HepG2 (cell line): ENCODE results near the gene MUC21. TPM values are rescaled to one million over a fixed set of nuclear protein-coding genes. Genes with fewer than 3 reads are reported as not detected.

ENCODE experiments used
- ATAC-seq: fragments of 200-7000 bp; cut with Tn5 transposase; 3 replicates; pipeline ENCODE4 v1.9.1; 2020; ENCODE audit warnings: mild to moderate bottlenecking, moderate library complexity
- BruUV-seq: library from RNA; stranded (reverse); fragments of 400-500 nt; replicated peaks from 2 replicates; lab custom pipeline; 2021; lab: Mats Ljungman, UMichigan
- CTCF ChIA-PET: fragments of 300-600 bp; formaldehyde crosslinking; extraction: SDS; loops from one replicate; lab custom pipeline; 2021; ENCODE audit warnings: low total read pairs, inconsistent platforms, low intra/inter-chr PET ratio; lab: Yijun Ruan, JAX
- POLR2A ChIA-PET: fragments of 350-600 bp; sonication (Branson Sonifier 250); formaldehyde crosslinking; loops from one replicate; lab custom pipeline; 2020; ENCODE audit warnings: antibody characterized with exemption, inconsistent platforms; lab: Yijun Ruan, JAX
- DNase-seq: peaks from one replicate; pipeline ENCODE4 v3.0.0-alpha.2; 2015; ENCODE audit warnings: low spot score
- FAIRE-seq: peaks from 3 replicates; lab custom pipeline; 2011; peaks lifted over from hg19 to GRCh38; lab: Jason Lieb, UNC
- H2AFZ ChIP-seq: one replicate; pipeline ENCODE4 v1.6.1; 2011; ENCODE audit warnings: low read length, inconsistent platforms
- H3K27ac ChIP-seq: fragments of 300-600 bp; 3 replicates; pipeline ENCODE4 v1.8.0; 2011; ENCODE audit warnings: mixed run types, mild to moderate bottlenecking, mixed read lengths, low read length, inconsistent platforms; ENCODE audit not compliant: insufficient read depth; ENCODE audit errors: extremely low read length
- H3K27me3 ChIP-seq, 2 experiments: fragments of 200-600 bp in 1 of 2; 2 replicates in 1 of 2; 3 replicates in 1 of 2; pipeline versions ENCODE4 v1.6.0 to v1.8.0; 2011; ENCODE audit warnings: low read length in 2 of 2, mild to moderate bottlenecking in 2 of 2, moderate library complexity in 2 of 2, inconsistent platforms in 1 of 2; ENCODE audit not compliant: insufficient read depth in 2 of 2, control insufficient read depth in 1 of 2
- H3K36me3 ChIP-seq, 2 experiments: fragments of 200-600 bp in 1 of 2; replicated peaks in 1 of 2; 2 replicates in 1 of 2; 3 replicates in 1 of 2; pipeline versions ENCODE4 v1.5.1 to v1.8.0; 2011; ENCODE audit warnings: low read length in 2 of 2, inconsistent platforms in 1 of 2; ENCODE audit not compliant: insufficient read depth in 2 of 2, control insufficient read depth in 1 of 2
- H3K4me1 ChIP-seq: 2 replicates; pipeline ENCODE4 v1.5.1; 2012; ENCODE audit warnings: low read length, inconsistent platforms; ENCODE audit not compliant: insufficient read depth
- H3K4me2 ChIP-seq: 2 replicates; pipeline ENCODE4 v1.6.0; 2011; ENCODE audit warnings: low read depth, low read length, inconsistent platforms
- H3K4me3 ChIP-seq, 3 experiments: fragments of 200-600 bp in 1 of 3; sonication (generic), shearing (Covaris generic) in 1 of 3; replicated peaks in 1 of 3; 2 replicates each; pipeline ENCODE4 v1.5.1; 2011 to 2016; ENCODE audit warnings: low read length in 3 of 3, inconsistent platforms in 2 of 3, low read depth in 2 of 3, mild to moderate bottlenecking in 2 of 3, control low read depth in 1 of 3, mixed read lengths in 1 of 3; ENCODE audit not compliant: insufficient read depth in 1 of 3
- H3K79me2 ChIP-seq: one replicate; pipeline ENCODE4 v1.6.1; 2011; ENCODE audit warnings: low read length, inconsistent platforms; ENCODE audit not compliant: insufficient read depth
- H3K9ac ChIP-seq: 2 replicates; pipeline ENCODE4 v1.6.0; 2011; ENCODE audit warnings: mild to moderate bottlenecking, low read depth, low read length, inconsistent platforms; ENCODE audit not compliant: insufficient read depth
- H3K9me3 ChIP-seq: 2 replicates; pipeline ENCODE4 v1.5.1; 2012; ENCODE audit warnings: mild to moderate bottlenecking, low read length
- H4K20me1 ChIP-seq: 2 replicates; pipeline ENCODE4 v1.6.0; 2011; ENCODE audit warnings: inconsistent platforms, mild to moderate bottlenecking, low read length, moderate library complexity; ENCODE audit not compliant: insufficient read depth
- CEBPZ ChIP-seq: IDR thresholded peaks from 2 replicates; pipeline ENCODE4 v1.6.1; 2012; ENCODE audit warnings: low read length, improper control_type of control experiment
- CERS6 ChIP-seq: sonication (generic); formaldehyde crosslinking; IDR thresholded peaks from 2 replicates; pipeline ENCODE4 v1.5.0; 2020; ENCODE audit warnings: missing genetic modification reagents
- EED ChIP-seq: sonication (generic); formaldehyde crosslinking; IDR thresholded peaks from 2 replicates; pipeline ENCODE4 v1.5.0; 2020; ENCODE audit warnings: mild to moderate bottlenecking, missing genetic modification reagents
- EP300 ChIP-seq, 3 experiments: sonication (generic) in 1 of 3; formaldehyde crosslinking in 1 of 3; IDR thresholded peaks; 2 replicates each; pipeline versions ENCODE4 v1.5.1 to v1.6.1; 2011 to 2020; ENCODE audit warnings: low read depth in 2 of 3, low read length in 2 of 3, borderline replicate concordance in 1 of 3, improper control_type of control experiment in 1 of 3, mild to moderate bottlenecking in 1 of 3, missing genetic modification reagents in 1 of 3, moderate library complexity in 1 of 3
- FOXP4 ChIP-seq: sonication (generic); formaldehyde crosslinking; IDR thresholded peaks from 2 replicates; pipeline ENCODE4 v1.4.0; 2020; ENCODE audit warnings: missing genetic modification reagents
- GPN1 ChIP-seq: sonication (generic); formaldehyde crosslinking; IDR thresholded peaks from 2 replicates; pipeline ENCODE4 v1.5.1; 2020; ENCODE audit warnings: missing genetic modification reagents, borderline replicate concordance
- KMT2A ChIP-seq: sonication (generic); formaldehyde crosslinking; IDR thresholded peaks from 2 replicates; pipeline ENCODE4 v1.4.0; 2020; ENCODE audit warnings: missing genetic modification reagents
- MIER2 ChIP-seq: IDR thresholded peaks from 2 replicates; pipeline ENCODE4 v1.6.1; 2016; ENCODE audit warnings: missing biosample characterization, missing genetic modification reagents
- NR2F1 ChIP-seq, 2 experiments: fragments of 450-650 bp in 1 of 2; formaldehyde crosslinking in 1 of 2; IDR thresholded peaks; 2 replicates each; pipeline versions ENCODE4 v1.5.0 to v1.6.1; 2016 to 2020; ENCODE audit warnings: mild to moderate bottlenecking in 1 of 2, missing compliant biosample characterization in 1 of 2, missing genetic modification reagents in 1 of 2, moderate library complexity in 1 of 2
- RNF2 ChIP-seq: fragments of 450-650 bp; conservative IDR thresholded peaks from 2 replicates; pipeline ENCODE4 v1.6.1; 2016; ENCODE audit warnings: low read depth
- SYNCRIP ChIP-seq: fragments of 200-400 bp; formaldehyde crosslinking; IDR thresholded peaks from 2 replicates; pipeline ENCODE4 v1.6.1; 2018; ENCODE audit warnings: mild to moderate bottlenecking, low read depth, low read length; ENCODE audit not compliant: insufficient read depth
- TAF15 ChIP-seq: fragments of 200-400 bp; formaldehyde crosslinking; IDR thresholded peaks from one replicate; pipeline ENCODE4 v1.6.1; 2018; ENCODE audit warnings: mild to moderate bottlenecking, low read depth, low read length; ENCODE audit not compliant: poor library complexity, severe bottlenecking
- TBP ChIP-seq: sonication (generic); formaldehyde crosslinking; IDR thresholded peaks from 2 replicates; pipeline ENCODE4 v1.5.0; 2020; ENCODE audit warnings: missing genetic modification reagents
- TERF1 ChIP-seq: sonication (generic); formaldehyde crosslinking; IDR thresholded peaks from 2 replicates; pipeline ENCODE4 v1.8.0; 2022; ENCODE audit warnings: mild to moderate bottlenecking, missing genetic modification reagents, moderate library complexity
- ZNF3 ChIP-seq: IDR thresholded peaks from 2 replicates; pipeline ENCODE4 v1.7.0; 2017; ENCODE audit warnings: inconsistent platforms
- ZNF547 ChIP-seq: sonication (generic); formaldehyde crosslinking; IDR thresholded peaks from 2 replicates; pipeline ENCODE4 v1.5.1; 2020; ENCODE audit warnings: mild to moderate bottlenecking, missing genetic modification reagents
- ZNF660 ChIP-seq: sonication (generic); formaldehyde crosslinking; IDR thresholded peaks from 2 replicates; pipeline ENCODE4 v1.5.1; 2020; ENCODE audit warnings: mild to moderate bottlenecking, low read depth, missing genetic modification reagents, borderline replicate concordance
- ZNF672 ChIP-seq: sonication (generic); formaldehyde crosslinking; IDR thresholded peaks from 2 replicates; pipeline ENCODE4 v1.8.1; 2022; ENCODE audit warnings: missing genetic modification reagents
- ZSCAN12 ChIP-seq: sonication (generic); formaldehyde crosslinking; IDR thresholded peaks from 2 replicates; pipeline ENCODE4 v1.9.0; 2021; ENCODE audit warnings: mild to moderate bottlenecking, missing genetic modification reagents
- WGBS: methylation state at CpG from one replicate; pipeline ENCODE4 v1.1.6; 2017; ENCODE audit warnings: low lambda C conversion rate; 5-methylcytosine and 5-hydroxymethylcytosine counted together
- in situ Hi-C: cut with HindIII; loops from 2 replicates; pipeline ENCODE4 v1.10.0; 2017; ENCODE audit warnings: low pct_unique_long_range_greater_than_20kb; ENCODE audit not compliant: extremely low pct_ligation_motif_present
- intact Hi-C: fragments of 100-400 bp; cut with micrococcal nuclease; formaldehyde crosslinking; loops from one replicate; pipeline ENCODE4 v1.10.0; 2022; ENCODE audit not compliant: unreplicated experiment
- polyA plus RNA-seq, 8 experiments: library from polyadenylated mRNA; depleted of rRNA in 3 of 8; stranded (reverse) in 7 of 8; unstranded in 1 of 8; fragments of >200 nt; fragmentation: Illumina TruSeq in 4 of 8; extraction: Trizol in 4 of 8; gene quantifications; 2 replicates each; pipeline versions ENCODE4 v1.2.1 to v1.2.3, GENCODE V29; 2011 to 2016; ENCODE audit warnings: low read depth in 4 of 8, missing spikeins in 1 of 8, mixed read lengths in 1 of 8; ENCODE audit not compliant: insufficient read depth in 1 of 8
- total RNA-seq, 5 experiments: library from RNA; depleted of rRNA; stranded (reverse); fragments of >200 nt; fragmentation: Illumina TruSeq; extraction: Trizol; gene quantifications; 2 replicates each; pipeline ENCODE4 v1.2.3, GENCODE V29; 2016; ENCODE audit warnings: low read depth in 1 of 5

The MUC21 gene
- total and polyA plus RNA-seq, 2 of the 13 experiments (the other 11 are each of a cell fraction or from before 2014, with no cell fraction given), result not detected

- H4K20me1 ChIP-seq, result no peaks in the 10 kb centered on the region
- H2AFZ ChIP-seq, result no peak overlapping the region
- no peaks in the 10 kb centered on the region for H3K79me2 ChIP-seq
- CTCF ChIA-PET, result no interaction called here
- H3K27ac ChIP-seq, result no peak overlapping the region
- DNase-seq, result no peak
- in situ Hi-C loops, result no loop called here
- POLR2A ChIA-PET, result no interaction called here
- peaks cover 0 to 1% of the 10 kb centered on the region in 2 experiments; a peak in 2 of 5 replicates for H3K27me3 ChIP-seq
- H3K36me3 ChIP-seq, result no peaks in the 10 kb centered on the region
- 0% methylated on average over 4 of the region's 4 CpGs for WGBS
- no peak for ATAC-seq
- no TSS peak for BruUV-seq
- no peak for FAIRE-seq
- H3K9me3 ChIP-seq, result no peaks in the 10 kb centered on the region
- H3K9ac ChIP-seq, result no peak overlapping the region
- no peaks in the 10 kb centered on the region for H3K4me1 ChIP-seq
- intact Hi-C loops, result no loop called here
- H3K4me2 ChIP-seq, result no peak overlapping the region
- H3K4me3 ChIP-seq, result no peak overlapping the region
- TF ChIP-seq ZNF672 (CRISPR knock-in tag) (no peak), ZNF547 (no peak), TAF15 (no peak), NR2F1 (CRISPR knock-in tag; IDR thresholded peaks at IDR 0.05) (no peak), MIER2 (CRISPR knock-in tag) (no peak), EP300 (IDR thresholded peaks at IDR 0.05; ENCODE audit: low read depth in 2 of 2, low read length in 2 of 2) (no peak), EP300 (CRISPR knock-in tag; IDR thresholded peaks at IDR 0.05; ENCODE audit: borderline replicate concordance) (no peak), CEBPZ (no peak), SYNCRIP (no peak), RNF2 (no peak), FOXP4 (CRISPR knock-in tag) (no peak), CERS6 (CRISPR knock-in tag) (no peak), GPN1 (CRISPR knock-in tag) (no peak), KMT2A (CRISPR knock-in tag) (no peak), ZNF3 (CRISPR knock-in tag) (no peak), TBP (CRISPR knock-in tag) (no peak), ZSCAN12 (CRISPR knock-in tag) (no peak), ZNF660 (CRISPR knock-in tag) (no peak), EED (CRISPR knock-in tag) (no peak), TERF1 (CRISPR knock-in tag) (no peak)
Observed at GRCh38 chr6:31025595-31025994, 42.1 kb downstream of the MUC21 start.
